ENCODE results near the gene IGFBP7.

IGFBP7 gene

GRCh38 chr4:57093845-57094831, 16.0 kb downstream of the IGFBP7 start:
- DNase-seq: no peak

DNA sequence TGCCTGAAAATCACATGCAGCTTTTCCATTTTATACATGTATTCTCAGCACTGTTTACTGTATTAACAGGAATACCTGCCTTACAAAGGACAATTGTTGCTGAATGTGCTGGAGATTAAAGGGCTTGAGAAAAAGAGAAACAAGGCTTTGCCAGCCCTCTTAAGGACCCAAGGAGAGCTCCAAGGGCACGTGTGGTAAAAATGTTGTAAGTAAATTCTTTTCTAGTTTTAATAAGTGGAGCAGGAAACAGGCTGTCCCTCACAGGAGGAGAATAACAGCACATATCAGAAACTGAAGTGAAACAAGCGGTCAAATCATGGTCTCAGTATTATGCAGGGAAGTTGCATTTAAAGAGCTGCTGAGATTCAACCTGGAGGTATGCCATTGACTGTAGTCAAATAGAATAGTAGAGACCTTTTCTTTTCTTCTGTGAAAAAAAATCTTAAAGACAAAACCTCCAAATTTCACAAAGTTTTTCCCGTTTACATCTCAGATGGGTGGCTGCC, 18.5 kb downstream of the IGFBP7 start:
- no peak for DNase-seq

- DNase-seq: no peak
These were observed 20.1 kb downstream of the IGFBP7 start for GRCh38 chr4:57090079-57090478.

- no peak for DNase-seq
These were observed 20.6 kb downstream of the IGFBP7 start for GRCh38 chr4:57089549-57089948.

DNA sequence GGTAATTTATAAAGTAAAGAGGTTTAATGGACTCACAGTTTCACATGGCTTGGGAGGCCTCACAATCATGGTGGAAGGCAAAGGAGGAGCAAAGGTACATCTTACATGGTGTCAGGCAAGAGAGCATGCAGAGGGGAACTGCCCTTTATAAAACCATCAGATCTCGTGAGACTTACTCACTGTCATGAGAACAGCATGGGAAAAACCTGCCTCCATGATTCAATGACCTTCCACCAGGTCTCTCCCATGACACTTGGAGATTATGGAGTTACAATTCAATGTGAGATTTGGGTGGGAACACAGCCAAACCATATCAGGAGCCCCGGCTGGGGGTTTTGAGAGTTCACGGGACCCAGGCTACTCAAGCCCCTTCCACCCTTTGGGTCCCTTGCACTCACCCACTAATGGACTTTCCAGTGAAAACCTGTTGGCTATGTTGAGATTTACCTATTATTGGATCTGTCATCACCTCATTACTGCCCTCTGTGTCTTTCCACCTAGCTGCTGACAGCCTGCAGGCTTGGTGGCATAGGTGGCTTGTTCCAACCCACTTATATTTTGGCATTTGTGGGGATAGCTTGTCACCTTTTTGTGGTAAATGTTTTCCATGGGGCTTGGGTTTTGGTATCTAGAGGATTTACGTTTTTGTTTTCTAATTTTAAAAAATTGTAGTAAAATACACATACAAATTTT, 24.0 kb downstream of the IGFBP7 start:
- DNase-seq: no peak

DNA sequence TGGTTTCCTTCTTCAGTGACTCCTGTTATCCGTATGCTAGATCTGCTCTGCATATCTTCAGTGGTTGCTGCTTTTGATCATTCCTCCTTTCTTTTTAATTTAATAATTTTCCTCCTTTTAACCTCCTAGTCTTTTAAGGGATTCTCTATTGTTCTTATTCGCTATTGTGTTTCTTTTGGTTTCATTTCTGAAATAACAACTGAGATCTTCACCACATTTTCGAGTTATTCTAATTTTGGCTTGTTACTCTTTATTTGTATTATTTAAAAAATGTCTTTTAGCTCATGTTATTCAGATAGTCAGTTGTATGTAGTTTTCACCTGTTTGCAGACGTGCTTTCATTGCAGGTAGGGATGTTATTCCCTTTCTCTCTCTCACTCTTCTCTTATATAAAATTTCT, 24.9 kb downstream of the IGFBP7 start:
- DNase-seq: no peak

DNA sequence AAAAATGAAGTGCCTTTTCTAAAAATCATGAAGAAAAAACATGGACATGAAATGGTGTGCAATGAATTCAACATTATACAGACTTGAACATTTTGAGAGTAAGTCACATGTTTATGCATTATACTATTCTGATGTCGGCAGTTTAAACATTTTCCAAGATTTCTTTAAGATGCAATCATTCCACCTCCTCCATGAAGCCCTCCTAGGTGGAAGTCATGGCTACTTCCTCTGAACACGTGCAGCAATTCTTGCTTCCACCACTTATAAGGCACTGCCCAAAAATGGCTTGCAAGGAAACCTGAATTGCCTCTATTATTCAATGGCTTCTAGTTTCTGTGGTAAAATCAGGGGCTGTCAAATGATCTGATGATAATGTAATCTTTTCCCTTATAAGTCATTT, 25.8 kb downstream of the IGFBP7 start:
- no peak for DNase-seq

DNA sequence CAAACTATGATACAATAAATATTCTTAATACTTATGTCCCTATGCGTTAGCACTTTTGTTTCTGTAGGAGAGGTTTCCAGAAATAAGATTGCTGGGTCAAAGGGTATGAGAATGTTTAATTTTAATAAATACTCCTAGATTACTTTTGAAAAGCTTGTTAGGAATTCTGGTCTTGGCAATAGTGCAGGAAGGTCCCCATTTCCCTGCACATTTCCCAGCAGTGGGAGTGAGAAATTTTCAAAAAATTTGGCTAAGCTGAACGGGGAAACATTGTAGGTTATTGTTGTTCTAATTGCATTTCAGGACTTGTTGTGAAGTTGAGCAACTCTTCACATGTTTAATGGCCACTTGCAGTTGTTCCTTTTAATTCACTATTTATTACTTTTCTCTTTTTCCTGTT, 27.1 kb downstream of the IGFBP7 start:
- no peak for DNase-seq

DNA sequence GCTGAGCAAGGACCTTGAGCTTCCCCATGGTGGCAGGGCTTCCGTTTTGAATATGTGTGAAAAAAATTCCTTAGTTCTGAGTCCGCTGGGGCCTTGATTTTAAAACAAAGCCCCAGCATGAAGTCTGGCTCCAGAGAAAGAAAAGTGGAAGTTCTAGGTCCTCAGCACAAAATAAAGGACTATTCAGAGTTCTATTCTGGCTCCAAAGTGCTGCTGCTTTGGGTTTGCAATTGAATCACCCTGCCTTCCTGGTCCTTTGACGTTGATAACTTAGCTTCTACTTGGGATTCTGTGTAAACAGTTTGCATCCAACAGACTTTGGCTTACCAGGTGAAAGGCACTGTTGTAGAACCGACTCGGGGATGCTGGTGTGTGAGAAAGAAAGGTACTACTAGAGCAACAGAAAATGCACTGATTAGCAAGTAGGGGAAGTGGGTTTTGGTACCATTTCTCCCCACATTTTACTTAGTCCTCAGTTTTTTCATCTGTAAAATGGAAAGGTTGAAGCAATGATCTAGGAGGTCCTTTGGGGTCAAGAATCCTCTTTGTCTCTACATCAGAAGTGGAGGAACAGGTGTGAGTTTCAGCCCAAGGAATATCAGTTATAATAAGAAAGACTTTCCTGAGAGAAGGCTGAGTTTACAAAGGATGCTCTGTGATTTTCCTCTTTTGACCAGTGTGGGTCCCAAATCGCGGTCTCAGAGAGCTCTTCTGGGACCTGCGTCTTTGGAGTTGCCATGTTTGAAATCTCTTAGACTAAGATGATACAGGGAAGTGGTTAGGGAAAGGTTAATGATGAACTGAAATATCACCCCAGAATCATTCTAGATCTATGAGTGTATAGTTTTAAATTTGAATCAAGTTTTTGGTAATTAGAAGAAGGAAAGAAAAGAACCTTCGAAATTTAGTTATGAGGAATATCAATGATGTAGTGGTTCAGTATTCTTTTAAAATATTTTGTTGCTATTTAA, 28.2 kb downstream of the IGFBP7 start:
- DNase-seq: no peak

GRCh38 chr4:57080781-57081650, 29.2 kb downstream of the IGFBP7 start:
- DNase-seq: no peak

DNA sequence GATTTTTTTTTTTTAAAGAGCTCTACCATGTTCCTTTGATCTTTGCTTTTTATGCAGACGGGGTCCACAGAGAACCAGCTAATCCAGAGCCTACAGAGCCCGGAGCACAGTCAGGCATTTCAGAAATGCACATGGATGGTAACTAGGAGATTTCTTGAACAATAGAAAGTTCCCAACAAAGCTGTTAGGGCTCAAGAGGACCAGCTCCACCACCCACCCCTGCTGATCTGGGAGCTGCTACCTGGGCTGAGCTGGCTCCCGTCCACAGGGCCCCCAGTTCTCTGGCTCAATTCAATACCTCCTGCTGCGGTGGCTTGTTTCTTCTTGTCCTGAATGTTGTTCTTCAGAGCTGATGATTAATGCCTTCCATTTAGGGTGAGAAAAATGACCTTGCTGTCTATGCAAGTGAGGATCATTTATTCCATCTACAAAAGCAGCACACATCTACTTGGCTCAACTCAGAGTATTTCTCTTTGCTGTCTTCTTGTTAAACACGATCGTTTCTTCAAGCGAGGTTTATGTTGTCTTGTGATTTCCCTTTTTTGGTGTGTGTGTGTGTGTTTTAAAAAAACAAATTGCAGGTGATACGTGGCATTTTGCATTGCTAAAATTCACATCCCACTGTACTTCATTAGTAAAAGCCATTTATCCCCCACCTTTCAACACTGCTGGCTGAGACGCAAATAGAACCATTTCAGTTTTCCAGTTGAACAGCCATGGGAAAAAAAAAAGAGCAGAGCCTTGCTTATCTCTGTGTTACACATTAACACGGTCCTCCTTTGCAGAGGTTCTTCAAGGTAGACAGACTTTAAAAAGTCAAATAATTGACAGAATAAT, 31.3 kb downstream of the IGFBP7 start:
- DNase-seq: no peak

DNA sequence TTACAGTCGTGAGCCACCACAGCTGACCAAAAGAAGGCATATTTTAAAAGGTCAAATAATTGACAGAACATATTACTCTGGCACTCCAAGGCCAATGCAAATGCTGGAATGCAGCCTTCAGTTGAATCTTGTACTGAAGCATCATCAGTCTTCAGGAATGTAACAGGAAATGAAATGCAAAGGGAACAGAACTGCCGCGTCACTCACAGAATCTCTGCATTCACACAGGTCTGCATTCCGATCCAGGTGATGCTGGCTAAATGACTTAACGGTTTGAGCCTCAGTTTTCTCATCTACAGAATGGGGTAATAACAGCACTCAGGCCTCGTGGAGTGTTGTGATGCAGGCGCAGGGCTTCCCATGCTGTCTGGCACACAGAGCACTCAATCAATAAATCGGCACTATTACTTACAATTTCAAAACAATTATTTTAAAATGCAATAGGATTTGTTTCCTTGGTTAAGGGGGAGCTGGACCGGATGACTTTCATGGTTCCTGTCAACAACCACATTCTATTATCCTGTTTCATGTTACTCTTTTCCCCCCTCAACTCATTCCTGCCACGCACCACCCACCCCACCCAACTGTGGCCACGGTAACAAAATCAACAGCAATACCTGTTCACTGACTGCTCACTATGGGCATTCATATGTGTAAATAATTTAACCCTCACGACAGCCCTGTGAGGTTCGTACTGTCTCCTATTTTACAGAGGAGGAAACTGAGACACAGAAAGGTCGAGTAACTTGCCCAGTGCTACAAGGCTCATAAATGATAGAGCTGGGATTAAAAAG, 32.4 kb downstream of the IGFBP7 start:
- DNase-seq: no peak

DNA sequence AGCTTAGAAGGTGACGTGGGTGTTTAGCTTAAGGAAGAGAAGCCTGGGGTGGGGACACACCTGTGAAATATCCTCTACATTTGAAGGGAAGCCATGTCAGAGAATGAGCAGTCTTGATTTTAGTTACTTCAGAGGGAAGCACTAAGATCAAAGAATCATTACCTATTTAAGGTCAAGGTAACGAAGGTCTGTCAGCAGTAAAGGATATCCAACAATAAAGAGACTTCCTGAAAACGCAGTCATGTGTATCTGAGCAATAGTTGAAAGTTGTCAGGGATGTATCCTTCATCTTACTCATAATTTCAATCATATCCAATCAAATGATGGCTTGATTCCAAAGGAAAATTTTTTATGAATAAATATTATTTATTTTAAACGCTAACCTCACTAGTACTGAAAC, 33.5 kb downstream of the IGFBP7 start:
- DNase-seq: no peak

- DNase-seq: no peak
These were observed 34.8 kb downstream of the IGFBP7 start for GRCh38 chr4:57075367-57075766.

DNA sequence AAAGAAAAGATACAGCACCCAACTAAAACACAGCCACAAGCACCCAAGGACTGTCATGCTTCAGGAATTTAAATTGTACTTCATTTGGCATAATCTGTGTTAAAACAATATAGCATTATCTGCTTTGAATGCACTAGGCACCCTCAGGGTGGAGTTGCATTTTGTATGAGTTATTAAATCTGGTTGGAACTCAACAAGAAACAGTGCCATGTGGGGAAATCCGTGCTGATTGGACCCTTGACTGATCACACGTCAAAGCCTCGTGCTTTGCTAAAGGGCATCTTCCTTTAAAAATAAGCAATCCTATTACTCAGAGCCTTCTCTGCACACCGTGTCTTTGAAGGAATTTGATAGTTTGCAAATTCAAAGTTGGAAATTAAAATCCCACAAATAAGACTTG, 35.4 kb downstream of the IGFBP7 start:
- DNase-seq: no peak

DNA sequence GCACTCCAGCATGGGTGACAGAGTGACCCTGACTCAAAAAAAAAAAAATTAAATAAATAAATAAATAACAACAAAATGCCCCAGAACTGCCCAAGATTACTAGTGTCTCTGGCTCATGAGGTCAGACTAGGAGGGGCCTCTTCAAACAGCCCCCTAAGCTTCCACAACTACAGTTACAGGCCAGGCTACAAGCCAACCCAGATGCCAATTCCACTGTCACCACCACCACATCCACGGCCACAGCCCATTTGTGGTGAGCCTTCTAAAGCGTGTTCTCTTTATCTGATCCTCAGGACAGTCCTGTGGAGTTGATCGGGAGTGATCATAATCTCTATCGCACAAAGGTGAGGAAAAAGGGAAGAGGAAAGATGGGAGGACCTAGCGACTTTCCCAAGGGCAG, 36.6 kb downstream of the IGFBP7 start:
- DNase-seq: no peak

DNA sequence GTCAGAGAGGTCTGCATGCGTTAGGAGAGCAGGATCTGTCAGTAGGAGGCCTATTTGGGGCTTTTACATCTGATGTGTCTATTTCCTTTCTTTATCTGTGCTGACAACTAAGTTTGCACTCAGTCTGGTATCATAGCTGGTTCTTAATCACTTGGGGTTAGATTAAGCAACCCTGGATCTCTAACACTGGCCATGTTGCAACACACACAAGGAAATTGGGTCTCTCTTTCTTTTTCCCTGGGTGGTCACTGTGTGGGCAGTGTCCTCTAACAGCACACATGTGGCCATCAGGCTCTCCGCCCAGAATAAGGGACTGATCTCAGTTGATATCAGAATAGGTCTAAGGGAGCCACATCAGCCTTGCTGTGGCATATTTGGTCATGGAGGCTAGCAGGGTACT, 38.9 kb downstream of the IGFBP7 start:
- DNase-seq: no peak

DNA sequence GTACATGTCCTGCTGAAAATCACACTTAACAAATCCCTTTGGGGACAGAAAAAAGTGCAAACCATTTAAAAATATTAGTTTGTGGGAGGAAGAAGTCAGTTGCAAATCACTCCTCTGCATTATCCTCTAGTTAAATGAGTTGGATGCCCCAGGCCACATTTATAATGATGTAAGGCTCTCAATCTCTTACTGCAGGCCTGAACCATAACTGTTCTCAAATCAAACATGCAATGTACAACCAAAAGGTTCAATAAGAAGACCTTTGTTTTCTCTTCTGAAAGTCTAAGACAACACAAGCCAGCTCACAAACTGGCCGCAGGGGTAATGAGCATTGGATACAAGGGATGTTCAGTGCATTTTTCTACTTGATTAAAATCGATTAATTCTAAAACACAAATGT, 39.7 kb downstream of the IGFBP7 start:
- DNase-seq: no peak

- DNase-seq: no peak
These were observed 41.8 kb downstream of the IGFBP7 start for GRCh38 chr4:57068237-57068981.

All from NCI-H2029 treated with DMSO at 0.1 percent for 48 hours (cell line).